GM11168 (cell line): ENCODE data around the gene DRD1.
"Not testable (repeated sequence)": the region's sequence is repeated elsewhere in the genome, so short reads cannot be mapped to it uniquely, and the experiment has no call there.

Source experiments
- in situ Hi-C: fragments of 300-500 bp; cut with MboI; formaldehyde crosslinking; loops from one replicate; pipeline ENCODE4 v1.12.0; 2022; ENCODE audit warnings: low sequenced_read_pairs; ENCODE audit not compliant: unreplicated experiment

DRD1 gene

GRCh38 chr5:175438234-175438857 is 5.6 kb downstream of the DRD1 start:
- in situ Hi-C loops: no loop called here

- in situ Hi-C loops: no loop called here
Observed at GRCh38 chr5:175436359-175436758, 7.6 kb downstream of the DRD1 start.

- in situ Hi-C loops: no loop called here
Observed at GRCh38 chr5:175434800-175435199, 9.2 kb downstream of the DRD1 start.

- in situ Hi-C loops: no loop called here
Observed at GRCh38 chr5:175427762-175428161, 16.2 kb downstream of the DRD1 start.

GRCh38 chr5:175424594-175424993 is 19.4 kb downstream of the DRD1 start:
- in situ Hi-C loops: not testable (repeated sequence)

GRCh38 chr5:175422058-175422457 is 21.9 kb downstream of the DRD1 start:
- in situ Hi-C loops: no loop called here

- in situ Hi-C loops: no loop called here
Observed at GRCh38 chr5:175420383-175420782, 23.6 kb downstream of the DRD1 start.

GRCh38 chr5:175418251-175418650 is 25.7 kb downstream of the DRD1 start:
- in situ Hi-C loops: no loop called here

GRCh38 chr5:175417384-175417783 is 26.6 kb downstream of the DRD1 start:
- in situ Hi-C loops: no loop called here

GRCh38 chr5:175415303-175415702 is 28.7 kb downstream of the DRD1 start:
- in situ Hi-C loops: no loop called here

GRCh38 chr5:175410926-175411325 is 33.1 kb downstream of the DRD1 start:
- in situ Hi-C loops: no loop called here

GRCh38 chr5:175406300-175406699 is 37.7 kb downstream of the DRD1 start:
- in situ Hi-C loops: no loop called here

GRCh38 chr5:175397590-175398297 is 46.2 kb downstream of the DRD1 start:
- in situ Hi-C loops: not testable (repeated sequence)

GRCh38 chr5:175395430-175395829 is 48.6 kb downstream of the DRD1 start:
- in situ Hi-C loops: not testable (repeated sequence)

GRCh38 chr5:175394601-175395000 is 49.4 kb downstream of the DRD1 start:
- in situ Hi-C loops: no loop called here

GRCh38 chr5:175393897-175394296 is 50.1 kb downstream of the DRD1 start:
- in situ Hi-C loops: no loop called here

GRCh38 chr5:175392236-175392635 is 51.7 kb downstream of the DRD1 start:
- in situ Hi-C loops: no loop called here

- in situ Hi-C loops: no loop called here
Observed at GRCh38 chr5:175390352-175391083, 53.5 kb downstream of the DRD1 start.
